Measurements from ENCODE around the gene IL12RB1. TPM values are rescaled to one million over a fixed set of nuclear protein-coding genes. Genes with fewer than 3 reads are reported as not detected.

The IL12RB1 gene
- total and polyA plus RNA-seq, 2 experiments from 2014 or later = not detected

GRCh38 chr19:18014197-18014596 lies 72.5 kb downstream of the IL12RB1 start:
- H3K36me3 ChIP-seq (replicated peaks; ENCODE audit: insufficient read depth, low read depth) = no peaks in the 10 kb centered on the region
- TF ChIP-seq EZH2phosphoT487 (IDR thresholded peaks at IDR 0.05; ENCODE audit: low read depth, severe bottlenecking, unreplicated experiment) (no peak), EZH2 (IDR thresholded peaks at IDR 0.05; ENCODE audit: borderline replicate concordance) (no peak)
- TF ChIP-seq, protein P1, sequence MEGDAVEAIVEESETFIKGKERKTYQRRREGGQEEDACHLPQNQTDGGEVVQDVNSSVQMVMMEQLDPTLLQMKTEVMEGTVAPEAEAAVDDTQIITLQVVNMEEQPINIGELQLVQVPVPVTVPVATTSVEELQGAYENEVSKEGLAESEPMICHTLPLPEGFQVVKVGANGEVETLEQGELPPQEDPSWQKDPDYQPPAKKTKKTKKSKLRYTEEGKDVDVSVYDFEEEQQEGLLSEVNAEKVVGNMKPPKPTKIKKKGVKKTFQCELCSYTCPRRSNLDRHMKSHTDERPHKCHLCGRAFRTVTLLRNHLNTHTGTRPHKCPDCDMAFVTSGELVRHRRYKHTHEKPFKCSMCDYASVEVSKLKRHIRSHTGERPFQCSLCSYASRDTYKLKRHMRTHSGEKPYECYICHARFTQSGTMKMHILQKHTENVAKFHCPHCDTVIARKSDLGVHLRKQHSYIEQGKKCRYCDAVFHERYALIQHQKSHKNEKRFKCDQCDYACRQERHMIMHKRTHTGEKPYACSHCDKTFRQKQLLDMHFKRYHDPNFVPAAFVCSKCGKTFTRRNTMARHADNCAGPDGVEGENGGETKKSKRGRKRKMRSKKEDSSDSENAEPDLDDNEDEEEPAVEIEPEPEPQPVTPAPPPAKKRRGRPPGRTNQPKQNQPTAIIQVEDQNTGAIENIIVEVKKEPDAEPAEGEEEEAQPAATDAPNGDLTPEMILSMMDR (IDR thresholded peaks at IDR 0.05; ENCODE audit: poor library complexity) = no peak
- H3K4me1 ChIP-seq (ENCODE audit: insufficient read depth) = no peaks in the 10 kb centered on the region
- H3K4me2 ChIP-seq = no peak overlapping the region
- H3K79me2 ChIP-seq = no peaks in the 10 kb centered on the region
- H3K27me3 ChIP-seq = no peaks in the 10 kb centered on the region
- no peaks in the 10 kb centered on the region for H3K9me2 ChIP-seq (replicated peaks; ENCODE audit: insufficient read depth)
- H2AFZ ChIP-seq = no peak overlapping the region
- no peaks in the 10 kb centered on the region for H3K9me3 ChIP-seq (ENCODE audit: low read depth)
- H3K27ac ChIP-seq = no peak overlapping the region
- no peak overlapping the region for H3K4me3 ChIP-seq
- H4K20me1 ChIP-seq (ENCODE audit: insufficient read depth, poor library complexity, severe bottlenecking) = no peaks in the 10 kb centered on the region
- 94% methylated on average over 6 of the region's 6 CpGs for WGBS (ENCODE audit: low lambda C conversion rate, missing lambda C conversion rate)
- no peak for DNase-seq (ENCODE audit: low spot score)

DNA sequence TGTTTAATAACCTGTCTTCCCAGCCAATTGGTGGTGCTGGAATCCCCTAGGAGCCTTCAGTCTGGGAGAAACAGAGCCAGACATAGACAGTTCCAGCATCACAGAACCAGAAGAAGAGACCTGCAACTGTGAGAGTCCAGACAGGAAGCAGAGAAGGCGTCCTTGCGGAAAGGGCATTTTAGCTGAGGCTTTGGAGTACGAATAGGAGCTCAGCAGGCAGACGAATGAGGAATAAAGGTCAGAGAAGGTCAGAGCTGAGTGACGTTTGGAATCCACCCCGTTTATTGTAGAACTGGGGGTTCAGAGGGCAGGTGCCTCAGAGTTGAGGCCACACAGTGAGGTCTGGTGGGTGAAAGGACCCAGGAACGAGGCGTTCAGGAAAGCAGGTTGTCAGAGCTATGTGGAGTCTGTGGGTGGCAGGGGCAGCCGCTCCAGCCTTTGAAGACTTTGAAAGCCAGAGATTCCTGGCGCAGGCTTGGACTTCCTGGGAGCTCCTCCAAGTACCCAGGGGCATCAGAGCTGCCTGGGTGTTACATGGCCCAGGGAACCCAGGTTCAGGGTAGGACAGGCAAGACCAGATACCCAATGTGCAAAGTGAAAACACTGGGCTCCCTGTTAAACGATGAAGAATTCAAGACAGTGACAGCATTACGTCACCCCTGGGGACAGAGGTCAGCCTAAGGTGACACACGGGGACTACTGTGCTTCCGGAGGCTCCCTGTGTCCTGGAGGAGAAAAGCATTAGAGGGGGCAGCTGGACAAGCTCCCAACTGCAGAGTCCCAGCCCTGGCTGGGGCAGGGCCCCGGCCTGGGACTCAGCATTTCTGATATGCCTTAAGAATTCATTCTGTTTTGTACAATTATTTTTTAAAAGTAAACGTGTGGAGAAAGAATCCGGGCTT lies 73.3 kb downstream of the IL12RB1 start:
- WGBS (ENCODE audit: low lambda C conversion rate, missing lambda C conversion rate) = 77% methylated on average over 17 of the region's 17 CpGs
- Histone ChIP-seq H3K4me3 (no peak overlapping the region), H3K4me2 (no peak overlapping the region), H4K20me1 (ENCODE audit: insufficient read depth, poor library complexity, severe bottlenecking) (no peaks in the 10 kb centered on the region), H3K36me3 (replicated peaks; ENCODE audit: insufficient read depth, low read depth) (no peaks in the 10 kb centered on the region), H2AFZ (no peak overlapping the region), H3K27ac (no peak overlapping the region), H3K9me2 (replicated peaks; ENCODE audit: insufficient read depth) (no peaks in the 10 kb centered on the region), H3K9me3 (ENCODE audit: low read depth) (no peaks in the 10 kb centered on the region), H3K27me3 (no peaks in the 10 kb centered on the region), H3K4me1 (ENCODE audit: insufficient read depth) (no peaks in the 10 kb centered on the region), H3K79me2 (no peaks in the 10 kb centered on the region)
- TF ChIP-seq EZH2 (IDR thresholded peaks at IDR 0.05; ENCODE audit: borderline replicate concordance) = no peak
- TF ChIP-seq, protein P1 (IDR thresholded peaks at IDR 0.05; ENCODE audit: poor library complexity) = no peak
- no peak for TF ChIP-seq EZH2phosphoT487 (IDR thresholded peaks at IDR 0.05; ENCODE audit: low read depth, severe bottlenecking, unreplicated experiment)
- peak; percentile 54 for DNase-seq (ENCODE audit: low spot score)

DNA sequence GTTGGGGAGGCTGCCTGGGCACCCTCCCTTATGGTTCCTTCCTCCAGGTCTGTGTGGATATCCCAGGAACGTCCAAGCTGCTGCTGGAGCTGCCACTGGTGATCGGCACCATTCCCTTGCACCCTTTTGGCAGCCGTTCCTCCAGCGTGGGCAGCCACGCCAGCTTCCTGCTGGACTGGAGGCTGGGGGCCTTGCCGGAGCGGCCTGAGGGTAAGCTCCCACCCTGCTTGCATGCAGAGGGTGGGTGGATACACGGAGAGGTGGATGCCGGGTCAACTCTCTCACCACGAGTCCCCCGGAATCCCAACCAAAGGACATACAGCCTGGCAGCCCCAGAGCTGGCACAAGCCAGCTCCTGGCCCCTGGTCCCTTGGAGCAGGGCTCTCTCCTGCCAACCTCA lies 76.6 kb downstream of the IL12RB1 start:
- no peaks in the 10 kb centered on the region for H4K20me1 ChIP-seq (ENCODE audit: insufficient read depth, poor library complexity, severe bottlenecking)
- no peaks in the 10 kb centered on the region for H3K79me2 ChIP-seq
- no peak overlapping the region for H3K4me3 ChIP-seq
- TF ChIP-seq, protein P1 (IDR thresholded peaks at IDR 0.05; ENCODE audit: poor library complexity) = no peak
- no peak for TF ChIP-seq EZH2 (IDR thresholded peaks at IDR 0.05; ENCODE audit: borderline replicate concordance)
- TF ChIP-seq EZH2phosphoT487 (IDR thresholded peaks at IDR 0.05; ENCODE audit: low read depth, severe bottlenecking, unreplicated experiment) = no peak
- H2AFZ ChIP-seq = no peak overlapping the region
- no peaks in the 10 kb centered on the region for H3K4me1 ChIP-seq (ENCODE audit: insufficient read depth)
- no peaks in the 10 kb centered on the region for H3K9me2 ChIP-seq (replicated peaks; ENCODE audit: insufficient read depth)
- H3K9me3 ChIP-seq (ENCODE audit: low read depth) = no peaks in the 10 kb centered on the region
- H3K27me3 ChIP-seq = no peaks in the 10 kb centered on the region
- no peaks in the 10 kb centered on the region for H3K36me3 ChIP-seq (replicated peaks; ENCODE audit: insufficient read depth, low read depth)
- no peak overlapping the region for H3K4me2 ChIP-seq
- no peak overlapping the region for H3K27ac ChIP-seq
- no peak for DNase-seq (ENCODE audit: low spot score)
- 95% methylated on average over 11 of the region's 11 CpGs for WGBS (ENCODE audit: low lambda C conversion rate, missing lambda C conversion rate)

All from hepatocyte (in vitro differentiated cells).